GM12891 (cell line): ENCODE measurements around the gene TMCC2.

Source experiments
- PAX5 ChIP-seq: IDR thresholded peaks from 2 replicates; pipeline ENCODE4 v1.6.1; 2011; ENCODE audit warnings: low read length, moderate library complexity, mild to moderate bottlenecking; ENCODE audit not compliant: insufficient read depth, severe bottlenecking
- POLR2A ChIP-seq: IDR thresholded peaks from 2 replicates; pipeline ENCODE4 v1.6.1; 2011; ENCODE audit warnings: low read depth, low read length, control low read depth
- POLR2AphosphoS5 ChIP-seq: IDR thresholded peaks from 2 replicates; pipeline ENCODE4 v1.6.1; 2011; ENCODE audit warnings: low read depth, low read length, control low read depth
- POU2F2 ChIP-seq: IDR thresholded peaks from 2 replicates; pipeline ENCODE4 v1.6.1; 2011; ENCODE audit warnings: low read depth, mild to moderate bottlenecking, control low read depth, low read length, moderate library complexity
- SPI1 ChIP-seq: IDR thresholded peaks from 2 replicates; pipeline ENCODE4 v1.6.1; 2011; ENCODE audit warnings: low read depth, low read length, control low read depth
- TAF1 ChIP-seq: IDR thresholded peaks from 2 replicates; pipeline ENCODE4 v1.6.1; 2011; ENCODE audit warnings: low read depth, low read length, control low read depth

DNA sequence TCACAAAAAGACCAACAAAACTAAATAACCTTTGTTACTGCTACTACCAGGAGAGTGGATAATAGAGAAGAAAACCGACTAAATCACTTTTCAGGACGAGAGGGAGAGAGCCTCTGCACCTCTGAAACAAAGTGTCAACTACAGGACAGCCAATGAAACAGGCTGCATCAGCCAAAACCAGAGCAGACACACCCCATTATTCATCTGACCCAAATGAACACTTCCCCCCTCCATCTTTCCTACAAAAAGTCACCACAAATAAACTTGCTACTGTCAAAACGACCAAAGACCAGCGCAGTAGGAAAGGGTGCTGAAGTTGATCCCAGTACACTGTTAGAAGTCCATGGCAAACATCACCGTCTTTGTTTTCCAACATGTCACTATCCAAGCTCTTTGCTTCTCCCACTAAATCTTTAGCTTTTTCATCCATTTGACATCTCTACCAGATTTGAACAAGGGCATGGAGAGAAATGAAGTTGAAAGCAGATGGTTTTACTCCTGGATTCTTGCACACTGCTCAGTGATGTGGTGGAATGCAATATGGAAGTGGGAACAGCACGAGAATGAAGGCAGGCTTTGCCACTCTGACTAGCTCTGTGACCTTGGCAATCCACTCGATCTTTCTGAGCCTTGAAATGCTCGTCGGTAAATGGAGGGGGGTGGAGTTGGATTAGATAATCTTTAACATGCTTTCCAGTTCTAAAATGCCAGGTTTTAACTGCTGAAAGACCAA is 36.7 kb upstream of the TMCC2 start:
- TF ChIP-seq POLR2A, result no peak
- TF ChIP-seq POLR2AphosphoS5, result no peak
- TF ChIP-seq TAF1, result no peak
- TF ChIP-seq PAX5, result no peak
- TF ChIP-seq SPI1, result no peak
- TF ChIP-seq POU2F2, result no peak
